Neural cell (in vitro differentiated cells): ENCODE results near the gene GPRC5A.

Experiments used
- EZH2 ChIP-seq: fragments of 200-600, 300-800 bp; shearing (Covaris generic), sonication (generic); IDR thresholded peaks from 2 replicates; pipeline ENCODE4 v1.6.1; 2014; ENCODE audit warnings: antibody characterized with exemption, low read length, borderline replicate concordance, mild to moderate bottlenecking; ENCODE audit not compliant: insufficient read depth, poor library complexity, severe bottlenecking
- TF ChIP-seq, protein P1 (sequence below): fragments of 450-650 bp; IDR thresholded peaks from 2 replicates; pipeline ENCODE4 v1.5.1; 2014; ENCODE audit warnings: antibody characterized with exemption, mild to moderate bottlenecking, moderate library complexity; ENCODE audit not compliant: poor library complexity, severe bottlenecking

DNA sequence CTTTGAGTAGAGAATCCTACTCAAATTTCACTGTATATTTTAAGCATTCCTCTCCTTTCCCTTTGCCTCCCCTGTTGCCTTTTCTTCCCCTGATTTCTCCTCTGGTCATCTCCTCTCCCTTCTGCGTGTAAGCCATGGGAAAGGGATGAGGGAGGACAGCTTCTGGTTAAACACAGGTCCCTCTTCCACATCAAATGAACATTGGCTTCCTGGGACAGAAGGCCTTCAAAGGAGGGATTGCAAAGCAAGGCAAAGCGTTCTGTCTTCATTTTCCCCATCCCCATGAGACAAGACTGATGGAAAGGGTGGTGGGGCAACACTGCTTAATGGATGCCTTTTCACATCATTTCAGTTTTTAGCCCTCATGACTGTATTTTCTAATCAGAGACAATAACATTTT lies 26.2 kb downstream of the GPRC5A start:
- TF ChIP-seq EZH2 = no peak
- TF ChIP-seq, protein P1, sequence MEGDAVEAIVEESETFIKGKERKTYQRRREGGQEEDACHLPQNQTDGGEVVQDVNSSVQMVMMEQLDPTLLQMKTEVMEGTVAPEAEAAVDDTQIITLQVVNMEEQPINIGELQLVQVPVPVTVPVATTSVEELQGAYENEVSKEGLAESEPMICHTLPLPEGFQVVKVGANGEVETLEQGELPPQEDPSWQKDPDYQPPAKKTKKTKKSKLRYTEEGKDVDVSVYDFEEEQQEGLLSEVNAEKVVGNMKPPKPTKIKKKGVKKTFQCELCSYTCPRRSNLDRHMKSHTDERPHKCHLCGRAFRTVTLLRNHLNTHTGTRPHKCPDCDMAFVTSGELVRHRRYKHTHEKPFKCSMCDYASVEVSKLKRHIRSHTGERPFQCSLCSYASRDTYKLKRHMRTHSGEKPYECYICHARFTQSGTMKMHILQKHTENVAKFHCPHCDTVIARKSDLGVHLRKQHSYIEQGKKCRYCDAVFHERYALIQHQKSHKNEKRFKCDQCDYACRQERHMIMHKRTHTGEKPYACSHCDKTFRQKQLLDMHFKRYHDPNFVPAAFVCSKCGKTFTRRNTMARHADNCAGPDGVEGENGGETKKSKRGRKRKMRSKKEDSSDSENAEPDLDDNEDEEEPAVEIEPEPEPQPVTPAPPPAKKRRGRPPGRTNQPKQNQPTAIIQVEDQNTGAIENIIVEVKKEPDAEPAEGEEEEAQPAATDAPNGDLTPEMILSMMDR = no peak
